Measurements from ENCODE around the gene CCDC57.

DNA sequence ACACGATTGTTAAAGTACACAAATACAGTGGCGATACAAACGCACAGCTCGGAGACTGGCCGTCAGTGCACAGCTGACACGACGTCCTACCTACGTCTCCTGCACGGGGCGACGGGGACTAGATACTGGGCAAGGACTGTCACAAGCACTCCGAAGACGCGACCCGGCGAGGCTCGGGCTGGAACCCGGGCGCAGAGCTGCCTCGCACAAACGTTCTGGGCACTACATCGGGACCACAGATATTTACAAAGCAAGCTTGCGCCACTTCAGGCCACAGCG, 30.0 kb upstream of the CCDC57 start:
- no peak for TF ChIP-seq CTCF (IDR thresholded peaks at IDR 0.05; ENCODE audit: control extremely low read depth in 1 of 3, insufficient read depth in 1 of 3, low read depth in 1 of 3, low read length in 3 of 3)
- no peak for TF ChIP-seq POLR2A (IDR thresholded peaks at IDR 0.05; ENCODE audit: control extremely low read depth in 1 of 2, low read depth in 2 of 2, low read length in 2 of 2)
- TF ChIP-seq CBX5 (IDR thresholded peaks at IDR 0.05; ENCODE audit: low read depth, low read length): no peak
- TF ChIP-seq SIN3A (conservative IDR thresholded peaks at IDR 0.05 in 1 of 2, IDR thresholded peaks at IDR 0.05 in 1 of 2; ENCODE audit: low read depth in 1 of 2, low read length in 2 of 2): no peak
